HG02588 (cell line): ENCODE results near the gene ELL.

Experiments used
- ATAC-seq: cut with Tn5 transposase; IDR thresholded peaks from one replicate; pipeline ENCODE4 v1.9.1; 2021; ENCODE audit warnings: mild to moderate bottlenecking, moderate library complexity; ENCODE audit not compliant: unreplicated experiment

ELL gene

GRCh38 chr19:18449552-18449951 lies 72.3 kb downstream of the ELL start:
- ATAC-seq, result no peak

GRCh38 chr19:18446811-18447359 lies 75.0 kb downstream of the ELL start:
- no peak for ATAC-seq

- ATAC-seq, result no peak
Observed at GRCh38 chr19:18446145-18446810, 75.6 kb downstream of the ELL start.

GRCh38 chr19:18445262-18445948 lies 76.5 kb downstream of the ELL start:
- ATAC-seq, result no peak

- ATAC-seq, result no peak
Observed at GRCh38 chr19:18444513-18444912, 77.4 kb downstream of the ELL start.

GRCh38 chr19:18443831-18444230 lies 78.0 kb downstream of the ELL start:
- ATAC-seq, result no peak

GRCh38 chr19:18443406-18443805 lies 78.5 kb downstream of the ELL start:
- no peak for ATAC-seq

GRCh38 chr19:18442941-18443340 lies 78.9 kb downstream of the ELL start:
- no peak for ATAC-seq

- no peak for ATAC-seq
Observed at GRCh38 chr19:18441804-18442788, 79.8 kb downstream of the ELL start.

- no peak for ATAC-seq
Observed at GRCh38 chr19:18440936-18441803, 80.7 kb downstream of the ELL start.

GRCh38 chr19:18440415-18440877 lies 81.4 kb downstream of the ELL start:
- no peak for ATAC-seq

- no peak for ATAC-seq
Observed at GRCh38 chr19:18439910-18440237, 82.0 kb downstream of the ELL start.

GRCh38 chr19:18439025-18439909 lies 82.6 kb downstream of the ELL start:
- ATAC-seq, result no peak

GRCh38 chr19:18438331-18439024 lies 83.4 kb downstream of the ELL start:
- no peak for ATAC-seq

- peak; percentile 6 for ATAC-seq
Observed at GRCh38 chr19:18437491-18438330, 84.2 kb downstream of the ELL start, which contains the start of gene ISYNA1. Gene ISYNA1 (minus strand): TSS chr19:18438133. CDS start chr19:18437979, 154 bp downstream.

GRCh38 chr19:18436671-18437490 lies 85.0 kb downstream of the ELL start:
- ATAC-seq, result peak; percentile 47
